Keratinocyte (primary cell): Measurements from ENCODE around the gene LZTFL1. TPM values are rescaled to one million over a fixed set of nuclear protein-coding genes. Genes with fewer than 3 reads are reported as not detected.
"Not testable (repeated sequence)": the region's sequence is repeated elsewhere in the genome, so short reads cannot be mapped to it uniquely, and the experiment has no call there.

Experiments used
- DNase-seq: peaks from one replicate; pipeline ENCODE4 v3.0.0-alpha.2; 2011; ENCODE audit warnings: low read depth, missing footprints, low spot score
- FAIRE-seq: peaks from 2 replicates; lab custom pipeline; 2011; peaks lifted over from hg19 to GRCh38; lab: Jason Lieb, UNC
- H2AFZ ChIP-seq: 2 replicates; pipeline ENCODE4 v1.6.0; 2012; ENCODE audit warnings: low read length, control low read depth, inconsistent platforms; ENCODE audit not compliant: control insufficient read depth
- H3K27ac ChIP-seq: 2 replicates; pipeline ENCODE4 v1.5.1; 2011; ENCODE audit warnings: low read length; ENCODE audit not compliant: control insufficient read depth, insufficient read depth
- H3K27me3 ChIP-seq: 3 replicates; pipeline ENCODE4 v1.6.0; 2011; ENCODE audit warnings: low read length; ENCODE audit not compliant: control insufficient read depth, insufficient read depth; ENCODE audit errors: extremely low read depth
- H3K36me3 ChIP-seq, 2 experiments: 2 replicates in 1 of 2; 3 replicates in 1 of 2; pipeline ENCODE4 v1.5.1; 2011; ENCODE audit warnings: low read length in 2 of 2, mild to moderate bottlenecking in 1 of 2; ENCODE audit not compliant: control insufficient read depth in 2 of 2, insufficient read depth in 2 of 2; ENCODE audit errors: extremely low read depth in 1 of 2
- H3K4me1 ChIP-seq: 3 replicates; pipeline ENCODE4 v1.5.1; 2011; ENCODE audit warnings: low read length; ENCODE audit not compliant: control insufficient read depth, insufficient read depth; ENCODE audit errors: extremely low read depth
- H3K4me2 ChIP-seq: 3 replicates; pipeline ENCODE4 v1.6.0; 2011; ENCODE audit warnings: low read depth, low read length; ENCODE audit not compliant: control insufficient read depth, insufficient read depth; ENCODE audit errors: extremely low read depth
- H3K4me3 ChIP-seq, 3 experiments: fragments of 200-600 bp in 1 of 3; sonication (generic) in 1 of 3; 2 replicates in 2 of 3; 3 replicates in 1 of 3; pipeline ENCODE4 v1.5.1; 2011 to 2016; ENCODE audit warnings: low read length in 3 of 3, mild to moderate bottlenecking in 3 of 3, control low read depth in 2 of 3, inconsistent platforms in 1 of 3, low read depth in 1 of 3, mixed read lengths in 1 of 3, mixed run types in 1 of 3, moderate library complexity in 1 of 3; ENCODE audit not compliant: control insufficient read depth in 2 of 3, insufficient read depth in 2 of 3; ENCODE audit errors: extremely low read depth in 1 of 3
- H3K79me2 ChIP-seq: 2 replicates; pipeline ENCODE4 v1.6.0; 2012; ENCODE audit warnings: low read length; ENCODE audit not compliant: control insufficient read depth, insufficient read depth
- H3K9ac ChIP-seq: 3 replicates; pipeline ENCODE4 v1.6.0; 2011; ENCODE audit warnings: low read length; ENCODE audit not compliant: control insufficient read depth, insufficient read depth; ENCODE audit errors: extremely low read depth
- H3K9me1 ChIP-seq: 3 replicates; pipeline ENCODE4 v1.6.0; 2011; ENCODE audit warnings: low read length; ENCODE audit not compliant: control insufficient read depth, insufficient read depth; ENCODE audit errors: extremely low read depth
- H3K9me3 ChIP-seq: 2 replicates; pipeline ENCODE4 v1.5.1; 2012; ENCODE audit warnings: low read depth, low read length; ENCODE audit not compliant: control insufficient read depth
- H4K20me1 ChIP-seq: 3 replicates; pipeline ENCODE4 v1.6.0; 2011; ENCODE audit warnings: low read length; ENCODE audit not compliant: control insufficient read depth, insufficient read depth; ENCODE audit errors: extremely low read depth
- CTCF ChIP-seq, 3 experiments: IDR thresholded peaks in 1 of 3; conservative IDR thresholded peaks in 1 of 3; optimal IDR thresholded peaks in 1 of 3; 2 replicates in 2 of 3; 3 replicates in 1 of 3; pipeline versions ENCODE3 to v1.5.1; 2011; ENCODE audit warnings: low read length in 3 of 3, mild to moderate bottlenecking in 3 of 3, moderate library complexity in 2 of 3, control low read depth in 1 of 3, inconsistent platforms in 1 of 3; ENCODE audit not compliant: insufficient read depth in 2 of 3; ENCODE audit errors: extremely low read depth in 1 of 3
- EZH2 ChIP-seq: IDR thresholded peaks from one replicate; pipeline ENCODE4 v1.6.1; 2012; ENCODE audit warnings: inconsistent platforms, mild to moderate bottlenecking, low read length, moderate library complexity
- dilution Hi-C: fragments of 300-500 bp; cut with MboI; formaldehyde crosslinking; loops from one replicate; pipeline ENCODE4 v1.7.0; 2020; ENCODE audit warnings: low sequenced_read_pairs; ENCODE audit not compliant: extremely low pct_ligation_motif_present
- polyA plus RNA-seq, 5 experiments: library from polyadenylated mRNA; depleted of rRNA in 3 of 5; stranded (reverse) in 3 of 5; stranded (forward) in 1 of 5; unstranded in 1 of 5; fragments of >200 nt; gene quantifications; 1 replicate in 1 of 5; 2 replicates in 3 of 5; 3 replicates in 1 of 5; pipeline versions ENCODE4 v1.2.1 to v1.2.3, GENCODE V29; 2011 to 2012; ENCODE audit warnings: missing spikeins in 2 of 5, low read depth in 1 of 5, low replicate concordance in 1 of 5

Gene LZTFL1
- polyA plus RNA-seq, 1 donor (not counting 4 experiments of a cell fraction or from before 2014, with no cell fraction given) = 17.9 TPM

GRCh38 chr3:45860481-45860880 is 18.6 kb upstream of the LZTFL1 start:
- Histone ChIP-seq H4K20me1 (no peaks in the 10 kb centered on the region), H3K9me3 (no peaks in the 10 kb centered on the region), H3K9me1 (no peaks in the 10 kb centered on the region), H3K9ac (no peak overlapping the region), H3K79me2 (no peaks in the 10 kb centered on the region), H3K4me3 (no peak overlapping the region), H3K4me1 (no peaks in the 10 kb centered on the region), H3K4me2 (no peak overlapping the region), H3K27me3 (peaks cover 13% of the 10 kb centered on the region), H2AFZ (no peak overlapping the region), H3K27ac (no peak overlapping the region), H3K36me3 (no peaks in the 10 kb centered on the region)
- no peak for TF ChIP-seq CTCF (optimal IDR thresholded peaks at IDR 0.05 in 1 of 3, IDR thresholded peaks at IDR 0.05 in 1 of 3, conservative IDR thresholded peaks at IDR 0.05 in 1 of 3; ENCODE audit: extremely low read depth in 1 of 3, insufficient read depth in 2 of 3, low read length in 3 of 3)
- TF ChIP-seq EZH2 = no peak
- no peak for FAIRE-seq
- no peak for DNase-seq
- dilution Hi-C loops = no loop called here

DNA sequence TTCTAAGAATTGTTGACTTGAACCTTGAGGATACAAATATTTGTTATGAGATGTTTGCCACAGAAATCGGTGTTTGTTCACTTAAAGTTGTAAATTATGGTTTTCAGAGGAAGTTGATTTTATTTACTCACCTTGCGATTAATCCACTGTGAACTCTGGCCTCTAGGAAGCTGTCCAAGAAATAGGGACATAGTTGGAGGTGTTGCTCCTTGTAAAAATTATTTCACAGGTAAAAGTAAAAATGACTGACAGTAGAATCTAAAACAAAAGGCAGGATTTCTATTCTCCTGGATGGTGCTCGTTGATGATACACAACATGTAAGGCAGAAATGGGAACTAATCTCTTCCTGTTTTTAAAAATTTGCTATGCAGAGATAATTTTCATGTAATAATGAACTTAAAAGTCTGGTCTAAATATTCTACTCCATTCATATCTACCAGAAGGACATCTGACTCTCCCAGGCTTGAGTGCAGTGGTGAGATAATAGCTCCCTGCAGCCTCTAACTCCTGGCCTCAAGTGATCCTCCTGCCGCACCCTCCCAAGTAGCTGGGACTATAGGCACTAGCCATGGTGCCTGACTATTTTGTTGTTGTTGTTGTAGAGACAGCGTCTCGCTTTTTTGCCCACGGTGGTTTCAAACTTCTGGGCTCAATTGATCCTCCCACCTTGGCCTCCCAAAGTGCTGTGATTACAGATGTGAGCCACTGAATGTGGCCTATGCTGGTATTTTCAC is 17.1 kb upstream of the LZTFL1 start:
- dilution Hi-C loops = no loop called here
- no peak overlapping the region for H3K27ac ChIP-seq
- H3K4me2 ChIP-seq = no peak overlapping the region
- DNase-seq (no peak), FAIRE-seq (no peak)
- H3K36me3 ChIP-seq = no peaks in the 10 kb centered on the region
- H3K9me3 ChIP-seq = no peaks in the 10 kb centered on the region
- no peak overlapping the region for H2AFZ ChIP-seq
- H3K9ac ChIP-seq = no peak overlapping the region
- no peaks in the 10 kb centered on the region for H3K9me1 ChIP-seq
- H3K79me2 ChIP-seq = no peaks in the 10 kb centered on the region
- H4K20me1 ChIP-seq = no peaks in the 10 kb centered on the region
- H3K4me1 ChIP-seq = no peaks in the 10 kb centered on the region
- TF ChIP-seq CTCF (optimal IDR thresholded peaks at IDR 0.05 in 1 of 3, IDR thresholded peaks at IDR 0.05 in 1 of 3, conservative IDR thresholded peaks at IDR 0.05 in 1 of 3; ENCODE audit: extremely low read depth in 1 of 3, insufficient read depth in 2 of 3, low read length in 3 of 3) = no peak
- TF ChIP-seq EZH2 = no peak
- peaks cover 13% of the 10 kb centered on the region for H3K27me3 ChIP-seq
- H3K4me3 ChIP-seq = no peak overlapping the region

- FAIRE-seq, dilution Hi-C loops, H4K20me1 ChIP-seq, H3K9me1 ChIP-seq, H3K4me2 ChIP-seq, H3K27ac ChIP-seq, H3K4me1 ChIP-seq, H3K9me3 ChIP-seq, H3K79me2 ChIP-seq, H3K27me3 ChIP-seq, H2AFZ ChIP-seq, DNase-seq, H3K9ac ChIP-seq, H3K36me3 ChIP-seq, H3K4me3 ChIP-seq: not testable (repeated sequence)
These were observed 15.1 kb upstream of the LZTFL1 start for GRCh38 chr3:45857024-45857423.

- H4K20me1 ChIP-seq, H3K36me3 ChIP-seq, H3K79me2 ChIP-seq, DNase-seq, H3K9me1 ChIP-seq, dilution Hi-C loops, H3K9me3 ChIP-seq, H3K9ac ChIP-seq, H2AFZ ChIP-seq, H3K4me1 ChIP-seq, H3K4me2 ChIP-seq, H3K27me3 ChIP-seq, H3K27ac ChIP-seq, FAIRE-seq, H3K4me3 ChIP-seq: not testable (repeated sequence)
These were observed 14.4 kb upstream of the LZTFL1 start for GRCh38 chr3:45856323-45856722.
